ENCODE measurements around the gene UGT1A6. TPM values are rescaled to one million over a fixed set of nuclear protein-coding genes. Genes with fewer than 3 reads are reported as not detected.

The UGT1A6 gene
- polyA plus RNA-seq, 1 donor = 0.06 TPM

DNA sequence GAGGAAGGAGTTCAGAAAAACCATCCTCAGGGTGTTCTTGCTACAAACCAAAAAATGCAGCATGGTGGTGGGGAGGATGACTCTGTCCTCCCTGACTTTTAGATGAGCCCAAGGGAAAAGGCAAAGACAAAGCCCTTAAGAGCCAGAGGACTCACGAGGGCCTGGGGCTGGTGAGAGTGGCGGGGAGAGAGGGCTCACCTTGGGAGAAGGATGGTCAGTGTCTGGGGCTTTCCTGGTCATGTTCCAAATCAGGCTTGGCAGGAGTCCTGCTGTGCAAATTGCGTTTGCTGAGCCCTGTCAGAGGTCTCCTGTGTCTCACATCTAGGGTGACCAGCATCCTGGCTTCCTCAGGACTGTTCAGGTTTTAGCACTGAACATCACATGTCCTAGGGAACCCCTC, 72.1 kb downstream of the UGT1A6 start:
- WGBS (ENCODE audit: insufficient coverage, low lambda C conversion rate) = no CpG with 5 or more reads among the region's 3 CpGs
- no peaks in the 10 kb centered on the region for H3K27me3 ChIP-seq (ENCODE audit: control insufficient read depth, insufficient read depth, low read length)
- H3K36me3 ChIP-seq (ENCODE audit: control insufficient read depth, insufficient read depth, low read length) = no peaks in the 10 kb centered on the region
- peaks cover 38% of the 10 kb centered on the region for H3K4me1 ChIP-seq (ENCODE audit: control insufficient read depth, insufficient read depth, low read length)
- peak overlapping the region; percentile 64 for H3K27ac ChIP-seq (ENCODE audit: low read length)
- no peak overlapping the region for H3K4me3 ChIP-seq (ENCODE audit: low read length)
- peaks cover 10% of the 10 kb centered on the region for H3K9me3 ChIP-seq (ENCODE audit: control insufficient read depth, low read depth, low read length)
- DNase-seq = no peak

DNA sequence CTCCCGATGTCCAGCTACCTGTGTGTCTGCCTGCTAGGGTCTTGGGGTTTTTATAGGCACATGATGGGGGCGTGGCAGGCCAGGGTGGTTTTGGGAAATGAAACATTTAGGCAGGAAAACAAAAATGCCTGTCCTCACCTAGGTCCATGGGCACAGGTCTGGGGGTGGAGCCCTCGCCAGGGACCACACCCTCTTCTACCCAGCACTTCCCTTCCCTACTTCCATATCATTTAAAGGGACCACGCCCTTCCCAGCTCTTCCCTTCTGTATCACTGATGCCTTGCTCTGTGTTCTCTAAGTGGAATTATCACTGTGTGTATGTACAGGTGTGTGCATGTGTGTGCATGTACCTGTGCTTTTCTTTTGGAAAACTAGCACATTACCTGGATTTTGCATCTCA, 73.7 kb downstream of the UGT1A6 start:
- Histone ChIP-seq H3K27ac (ENCODE audit: low read length) (no peak overlapping the region), H3K27me3 (ENCODE audit: control insufficient read depth, insufficient read depth, low read length) (no peaks in the 10 kb centered on the region), H3K4me1 (ENCODE audit: control insufficient read depth, insufficient read depth, low read length) (peaks cover 23% of the 10 kb centered on the region), H3K9me3 (ENCODE audit: control insufficient read depth, low read depth, low read length) (peaks cover 3% of the 10 kb centered on the region), H3K36me3 (ENCODE audit: control insufficient read depth, insufficient read depth, low read length) (no peaks in the 10 kb centered on the region), H3K4me3 (ENCODE audit: low read length) (no peak overlapping the region)
- no CpG with 5 or more reads among the region's 4 CpGs for WGBS (ENCODE audit: insufficient coverage, low lambda C conversion rate)
- DNase-seq = no peak

DNA sequence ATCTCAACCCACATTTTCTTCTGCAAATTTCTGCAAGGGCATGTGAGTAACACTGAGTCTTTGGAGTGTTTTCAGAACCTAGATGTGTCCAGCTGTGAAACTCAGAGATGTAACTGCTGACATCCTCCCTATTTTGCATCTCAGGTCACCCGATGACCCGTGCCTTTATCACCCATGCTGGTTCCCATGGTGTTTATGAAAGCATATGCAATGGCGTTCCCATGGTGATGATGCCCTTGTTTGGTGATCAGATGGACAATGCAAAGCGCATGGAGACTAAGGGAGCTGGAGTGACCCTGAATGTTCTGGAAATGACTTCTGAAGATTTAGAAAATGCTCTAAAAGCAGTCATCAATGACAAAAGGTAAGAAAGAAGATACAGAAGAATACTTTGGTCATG, 75.4 kb downstream of the UGT1A6 start:
- Histone ChIP-seq H3K27me3 (ENCODE audit: control insufficient read depth, insufficient read depth, low read length) (no peaks in the 10 kb centered on the region), H3K27ac (ENCODE audit: low read length) (no peak overlapping the region), H3K4me3 (ENCODE audit: low read length) (no peak overlapping the region), H3K4me1 (ENCODE audit: control insufficient read depth, insufficient read depth, low read length) (peaks cover 16% of the 10 kb centered on the region), H3K36me3 (ENCODE audit: control insufficient read depth, insufficient read depth, low read length) (no peaks in the 10 kb centered on the region), H3K9me3 (ENCODE audit: control insufficient read depth, low read depth, low read length) (peaks cover 3% of the 10 kb centered on the region)
- 100% methylated on average over 1 of the region's 4 CpGs for WGBS (ENCODE audit: insufficient coverage, low lambda C conversion rate)
- no peak for DNase-seq

DNA sequence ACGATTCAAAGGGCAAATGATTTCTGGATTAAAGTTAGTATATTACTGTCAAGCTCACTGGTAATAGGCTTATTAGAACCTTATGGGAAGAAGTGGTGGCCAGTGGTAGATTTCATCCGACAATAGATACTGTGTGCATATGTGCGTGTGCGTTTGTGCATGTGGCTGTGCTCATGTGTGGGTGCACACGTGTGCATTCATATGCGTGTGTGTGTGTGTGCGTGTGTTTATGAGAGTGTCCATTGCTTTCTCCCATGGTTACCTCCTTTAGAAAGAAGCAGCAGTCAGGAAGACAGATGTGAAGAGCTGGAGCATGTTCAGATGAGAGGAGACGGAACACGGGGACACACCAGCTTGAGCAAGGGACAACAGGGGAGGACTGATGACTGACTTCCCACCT, 76.6 kb downstream of the UGT1A6 start:
- Histone ChIP-seq H3K27ac (ENCODE audit: low read length) (no peak overlapping the region), H3K4me1 (ENCODE audit: control insufficient read depth, insufficient read depth, low read length) (peaks cover 6% of the 10 kb centered on the region), H3K9me3 (ENCODE audit: control insufficient read depth, low read depth, low read length) (peaks cover 3% of the 10 kb centered on the region), H3K4me3 (ENCODE audit: low read length) (no peak overlapping the region), H3K27me3 (ENCODE audit: control insufficient read depth, insufficient read depth, low read length) (no peaks in the 10 kb centered on the region), H3K36me3 (ENCODE audit: control insufficient read depth, insufficient read depth, low read length) (no peaks in the 10 kb centered on the region)
- DNase-seq = no peak
- WGBS (ENCODE audit: insufficient coverage, low lambda C conversion rate) = 80% methylated on average over 1 of the region's 9 CpGs

DNA sequence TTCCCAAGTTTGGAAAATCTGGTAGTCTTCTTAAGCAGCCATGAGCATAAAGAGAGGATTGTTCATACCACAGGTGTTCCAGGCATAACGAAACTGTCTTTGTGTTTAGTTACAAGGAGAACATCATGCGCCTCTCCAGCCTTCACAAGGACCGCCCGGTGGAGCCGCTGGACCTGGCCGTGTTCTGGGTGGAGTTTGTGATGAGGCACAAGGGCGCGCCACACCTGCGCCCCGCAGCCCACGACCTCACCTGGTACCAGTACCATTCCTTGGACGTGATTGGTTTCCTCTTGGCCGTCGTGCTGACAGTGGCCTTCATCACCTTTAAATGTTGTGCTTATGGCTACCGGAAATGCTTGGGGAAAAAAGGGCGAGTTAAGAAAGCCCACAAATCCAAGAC, 79.5 kb downstream of the UGT1A6 start:
- H3K4me3 ChIP-seq (ENCODE audit: low read length) = no peak overlapping the region
- H3K27me3 ChIP-seq (ENCODE audit: control insufficient read depth, insufficient read depth, low read length) = no peaks in the 10 kb centered on the region
- DNase-seq = no peak
- no peak overlapping the region for H3K27ac ChIP-seq (ENCODE audit: low read length)
- no peaks in the 10 kb centered on the region for H3K4me1 ChIP-seq (ENCODE audit: control insufficient read depth, insufficient read depth, low read length)
- H3K36me3 ChIP-seq (ENCODE audit: control insufficient read depth, insufficient read depth, low read length) = no peaks in the 10 kb centered on the region
- H3K9me3 ChIP-seq (ENCODE audit: control insufficient read depth, low read depth, low read length) = no peaks in the 10 kb centered on the region
- 100% methylated on average over 2 of the region's 16 CpGs for WGBS (ENCODE audit: insufficient coverage, low lambda C conversion rate)

DNA sequence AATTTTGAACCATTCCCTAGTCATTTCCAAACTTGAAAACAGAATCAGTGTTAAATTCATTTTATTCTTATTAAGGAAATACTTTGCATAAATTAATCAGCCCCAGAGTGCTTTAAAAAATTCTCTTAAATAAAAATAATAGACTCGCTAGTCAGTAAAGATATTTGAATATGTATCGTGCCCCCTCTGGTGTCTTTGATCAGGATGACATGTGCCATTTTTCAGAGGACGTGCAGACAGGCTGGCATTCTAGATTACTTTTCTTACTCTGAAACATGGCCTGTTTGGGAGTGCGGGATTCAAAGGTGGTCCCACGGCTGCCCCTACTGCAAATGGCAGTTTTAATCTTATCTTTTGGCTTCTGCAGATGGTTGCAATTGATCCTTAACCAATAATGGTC, 79.9 kb downstream of the UGT1A6 start:
- Histone ChIP-seq H3K4me3 (ENCODE audit: low read length) (no peak overlapping the region), H3K27ac (ENCODE audit: low read length) (no peak overlapping the region), H3K9me3 (ENCODE audit: control insufficient read depth, low read depth, low read length) (no peaks in the 10 kb centered on the region), H3K4me1 (ENCODE audit: control insufficient read depth, insufficient read depth, low read length) (no peaks in the 10 kb centered on the region), H3K27me3 (ENCODE audit: control insufficient read depth, insufficient read depth, low read length) (no peaks in the 10 kb centered on the region), H3K36me3 (ENCODE audit: control insufficient read depth, insufficient read depth, low read length) (no peaks in the 10 kb centered on the region)
- DNase-seq = no peak
- no CpG with 5 or more reads among the region's 5 CpGs for WGBS (ENCODE audit: insufficient coverage, low lambda C conversion rate)

DNA sequence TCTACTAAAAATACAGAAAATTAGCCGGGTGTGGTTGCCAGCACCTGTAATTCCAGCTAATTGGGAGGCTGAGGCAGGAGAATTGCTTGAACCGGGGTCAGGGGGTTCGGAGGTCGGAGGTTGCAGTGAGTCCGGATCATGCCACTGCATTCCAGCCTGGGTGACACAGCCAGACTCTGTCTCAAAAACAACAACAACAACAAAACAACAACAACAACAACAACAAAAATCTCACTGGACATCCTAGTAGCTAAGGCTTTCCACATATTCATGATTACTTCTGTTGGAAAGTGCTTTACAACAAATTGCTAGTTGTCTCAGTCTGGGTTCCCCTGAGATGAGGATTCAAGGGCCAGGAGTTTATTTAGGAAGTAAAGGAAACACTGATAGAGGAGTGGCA, 81.2 kb downstream of the UGT1A6 start:
- no CpG with 5 or more reads among the region's 5 CpGs for WGBS (ENCODE audit: insufficient coverage, low lambda C conversion rate)
- Histone ChIP-seq H3K9me3 (ENCODE audit: control insufficient read depth, low read depth, low read length) (no peaks in the 10 kb centered on the region), H3K27me3 (ENCODE audit: control insufficient read depth, insufficient read depth, low read length) (no peaks in the 10 kb centered on the region), H3K27ac (ENCODE audit: low read length) (no peak overlapping the region), H3K4me3 (ENCODE audit: low read length) (no peak overlapping the region), H3K36me3 (ENCODE audit: control insufficient read depth, insufficient read depth, low read length) (no peaks in the 10 kb centered on the region), H3K4me1 (ENCODE audit: control insufficient read depth, insufficient read depth, low read length) (no peaks in the 10 kb centered on the region)
- DNase-seq = no peak

DNA sequence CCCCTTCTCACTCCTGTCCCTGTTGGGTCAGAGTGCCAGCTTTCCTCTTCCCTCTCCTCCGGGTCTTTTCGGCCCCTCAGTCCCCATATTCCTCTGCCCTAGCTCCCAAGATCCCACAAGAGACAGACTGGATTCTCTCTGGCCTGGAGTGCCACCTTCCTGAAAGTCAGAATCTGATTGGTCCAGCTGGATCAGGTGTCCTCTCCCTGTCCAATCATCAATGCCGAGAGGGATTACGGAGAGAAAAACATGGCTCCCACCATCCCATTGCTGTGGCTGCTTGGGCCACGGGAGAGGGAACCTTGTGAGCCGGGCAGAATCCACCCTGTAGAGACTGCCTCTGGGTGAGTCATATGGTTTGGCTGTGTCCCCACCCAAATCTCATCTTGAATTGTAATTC, 82.7 kb downstream of the UGT1A6 start:
- H3K27ac ChIP-seq (ENCODE audit: low read length) = no peak overlapping the region
- no peak for DNase-seq
- no CpG with 5 or more reads among the region's 6 CpGs for WGBS (ENCODE audit: insufficient coverage, low lambda C conversion rate)
- H3K36me3 ChIP-seq (ENCODE audit: control insufficient read depth, insufficient read depth, low read length) = no peaks in the 10 kb centered on the region
- H3K9me3 ChIP-seq (ENCODE audit: control insufficient read depth, low read depth, low read length) = no peaks in the 10 kb centered on the region
- no peaks in the 10 kb centered on the region for H3K4me1 ChIP-seq (ENCODE audit: control insufficient read depth, insufficient read depth, low read length)
- no peaks in the 10 kb centered on the region for H3K27me3 ChIP-seq (ENCODE audit: control insufficient read depth, insufficient read depth, low read length)
- H3K4me3 ChIP-seq (ENCODE audit: low read length) = no peak overlapping the region

DNA sequence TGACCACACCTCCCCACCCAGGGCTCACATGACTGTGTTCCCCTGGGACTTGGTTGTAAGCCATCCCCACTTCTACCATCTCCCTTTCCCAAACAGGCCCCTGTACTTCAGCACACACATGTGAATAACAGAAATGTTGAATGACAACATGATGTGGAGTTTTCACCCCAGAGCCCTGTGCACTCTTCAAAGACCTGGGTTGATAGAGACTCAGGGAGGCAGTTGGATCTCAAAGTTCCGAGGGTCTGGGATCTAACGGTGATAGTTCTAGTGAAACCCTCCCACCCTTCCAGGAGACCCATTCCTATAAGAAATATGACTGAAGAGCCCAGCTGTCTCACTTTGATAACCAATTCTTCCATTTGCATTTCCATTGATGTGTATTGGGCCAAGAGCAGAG, 85.3 kb downstream of the UGT1A6 start, which contains the start of gene MROH2A:
Gene MROH2A (plus strand): TSS at position 301 of the 400 bp plus-strand sequence. CDS start 1,029 bp downstream, outside the sequence.
- no CpG with 5 or more reads among the region's 2 CpGs for WGBS (ENCODE audit: insufficient coverage, low lambda C conversion rate)
- Histone ChIP-seq H3K9me3 (ENCODE audit: control insufficient read depth, low read depth, low read length) (no peaks in the 10 kb centered on the region), H3K27me3 (ENCODE audit: control insufficient read depth, insufficient read depth, low read length) (no peaks in the 10 kb centered on the region), H3K4me1 (ENCODE audit: control insufficient read depth, insufficient read depth, low read length) (no peaks in the 10 kb centered on the region), H3K27ac (ENCODE audit: low read length) (no peak within 1 kb of the TSS), H3K36me3 (ENCODE audit: control insufficient read depth, insufficient read depth, low read length) (no peaks in the 10 kb centered on the region), H3K4me3 (ENCODE audit: low read length) (no peak within 1 kb of the TSS)
- DNase-seq = no peak

DNA sequence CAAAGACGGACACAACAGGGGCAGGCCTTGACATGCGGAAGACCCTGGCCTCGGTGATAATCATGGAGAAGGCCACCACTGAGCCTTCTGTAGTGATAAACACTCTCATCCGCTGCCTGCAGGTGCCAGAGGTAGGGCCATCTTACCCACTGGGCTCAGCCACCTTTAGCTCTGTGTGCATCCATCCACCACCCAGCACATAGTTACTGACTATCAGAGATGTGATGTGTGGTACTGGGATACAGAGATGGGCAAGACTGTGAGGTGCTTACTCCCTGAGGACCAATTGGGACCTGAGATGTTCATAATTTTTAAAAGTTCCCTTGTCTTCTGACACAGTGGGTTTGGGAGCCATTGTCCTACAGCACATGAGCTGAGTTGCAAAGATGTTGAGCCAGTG, 87.0 kb downstream of the UGT1A6 start:
- DNase-seq = no peak
- Histone ChIP-seq H3K9me3 (ENCODE audit: control insufficient read depth, low read depth, low read length) (no peaks in the 10 kb centered on the region), H3K36me3 (ENCODE audit: control insufficient read depth, insufficient read depth, low read length) (no peaks in the 10 kb centered on the region), H3K4me3 (ENCODE audit: low read length) (no peak overlapping the region), H3K4me1 (ENCODE audit: control insufficient read depth, insufficient read depth, low read length) (no peaks in the 10 kb centered on the region), H3K27ac (ENCODE audit: low read length) (no peak overlapping the region), H3K27me3 (ENCODE audit: control insufficient read depth, insufficient read depth, low read length) (no peaks in the 10 kb centered on the region)
- no CpG with 5 or more reads among the region's 4 CpGs for WGBS (ENCODE audit: insufficient coverage, low lambda C conversion rate)

DNA sequence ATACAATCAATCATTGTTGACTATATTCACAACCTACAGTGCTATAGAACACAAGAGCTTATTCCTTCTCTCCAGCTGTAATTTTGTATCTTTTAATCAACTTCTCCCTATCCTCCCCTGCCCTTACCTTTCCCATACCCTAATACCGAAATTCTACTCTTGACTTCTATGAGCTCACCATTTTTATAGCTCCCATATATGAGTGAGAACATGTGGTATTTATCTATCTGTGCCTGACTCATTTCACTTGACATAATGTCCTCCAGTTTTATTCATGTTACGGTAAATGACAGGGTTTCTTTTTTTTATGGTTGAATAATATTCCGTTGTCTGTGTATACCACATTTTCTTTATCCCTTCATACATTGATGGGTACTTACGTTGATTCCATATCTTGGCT, 88.1 kb downstream of the UGT1A6 start:
- whole genome bisulfite sequencing (ENCODE audit: insufficient coverage, low lambda C conversion rate) = 60% methylated on average over 1 of the region's 4 CpGs
- H3K4me1 ChIP-seq (ENCODE audit: control insufficient read depth, insufficient read depth, low read length) = no peaks in the 10 kb centered on the region
- no peak for DNase-seq
- H3K9me3 ChIP-seq (ENCODE audit: control insufficient read depth, low read depth, low read length) = no peaks in the 10 kb centered on the region
- H3K4me3 ChIP-seq (ENCODE audit: low read length) = no peak overlapping the region
- no peaks in the 10 kb centered on the region for H3K27me3 ChIP-seq (ENCODE audit: control insufficient read depth, insufficient read depth, low read length)
- H3K36me3 ChIP-seq (ENCODE audit: control insufficient read depth, insufficient read depth, low read length) = no peaks in the 10 kb centered on the region
- H3K27ac ChIP-seq (ENCODE audit: low read length) = no peak overlapping the region
